HCT116 (cell line): ENCODE measurements around the gene NCBP3. TPM values are rescaled to one million over a fixed set of nuclear protein-coding genes. Genes with fewer than 3 reads are reported as not detected.

Experiments used
- ATAC-seq: fragments of 200-7000 bp; cut with Tn5 transposase; 2 replicates; pipeline ENCODE4 v1.9.1; 2020; ENCODE audit warnings: mild to moderate bottlenecking, moderate library complexity
- BruUV-seq: library from RNA; stranded (reverse); fragments of 400-500 nt; replicated peaks from 2 replicates; lab custom pipeline; 2021; lab: Mats Ljungman, UMichigan
- CTCF ChIA-PET: fragments of 300-600 bp; sonication (Branson Sonifier 250); formaldehyde crosslinking; loops from one replicate; lab custom pipeline; 2021; ENCODE audit warnings: antibody characterized with exemption; lab: Charles Lee
- POLR2A ChIA-PET: fragments of 300-600, 350-600 bp; sonication (Branson Sonifier 250); formaldehyde crosslinking; loops from one replicate; lab custom pipeline; 2021; ENCODE audit warnings: antibody characterized with exemption; lab: Charles Lee
- RAD21 ChIA-PET, 2 experiments: fragments of 300-600 bp; sonication (Branson Sonifier 250); formaldehyde crosslinking; loops; one replicate each; lab custom pipeline; 2023; ENCODE audit warnings: low total read pairs in 2 of 2; ENCODE audit not compliant: uncharacterized antibody in 2 of 2, unreplicated experiment in 2 of 2, low non-redundant PET in 1 of 2; lab: Charles Lee
- DNase-seq: peaks from one replicate; pipeline ENCODE4 v3.0.0-alpha.2; 2010; ENCODE audit warnings: low read depth, low spot score
- H2AFZ ChIP-seq: fragments of 200-600 bp; shearing (Covaris generic), sonication (generic); 2 replicates; pipeline ENCODE4 v1.6.1; 2017; ENCODE audit warnings: low read depth, mixed run types, mixed read lengths, antibody characterized with exemption, low read length; ENCODE audit not compliant: poor library complexity, severe bottlenecking
- H3K27ac ChIP-seq: 2 replicates; pipeline ENCODE4 v1.5.1; 2012; ENCODE audit warnings: low read depth, low read length
- H3K27me3 ChIP-seq: fragments of 200-600 bp; sonication (generic); 2 replicates; pipeline ENCODE4 v1.6.1; 2016; ENCODE audit warnings: mixed run types, low read length, mixed read lengths; ENCODE audit not compliant: insufficient read depth
- H3K36me3 ChIP-seq, 2 experiments: fragments of 200-500 bp in 1 of 2; fragments of 200-600 bp in 1 of 2; sonication (Bioruptor generic) in 1 of 2; sonication (generic) in 1 of 2; 2 replicates each; pipeline versions ENCODE4 v1.5.1 to v1.6.1; 2014 to 2016; ENCODE audit warnings: low read length in 2 of 2, inconsistent platforms in 1 of 2, mixed read lengths in 1 of 2, mixed run types in 1 of 2; ENCODE audit not compliant: insufficient read depth in 2 of 2, control insufficient read depth in 1 of 2
- H3K4me1 ChIP-seq, 2 experiments: fragments of 200-600 bp in 1 of 2; sonication (generic) in 1 of 2; 2 replicates each; pipeline versions ENCODE4 v1.5.1 to v1.6.1; 2012 to 2017; ENCODE audit warnings: low read length in 2 of 2, inconsistent platforms in 1 of 2, mild to moderate bottlenecking in 1 of 2, mixed read lengths in 1 of 2, mixed run types in 1 of 2, moderate library complexity in 1 of 2; ENCODE audit not compliant: insufficient read depth in 2 of 2, control insufficient read depth in 1 of 2
- H3K4me2 ChIP-seq: fragments of 200-600 bp; sonication (generic); 2 replicates; pipeline ENCODE4 v1.6.1; 2017; ENCODE audit warnings: mixed run types, low read length, mixed read lengths
- H3K4me3 ChIP-seq, 2 experiments: fragments of 200-600 bp in 1 of 2; sonication (generic) in 1 of 2; replicated peaks in 1 of 2; 2 replicates each; pipeline ENCODE4 v1.5.1; 2011 to 2016; ENCODE audit warnings: low read length in 2 of 2, control low read depth in 1 of 2, low read depth in 1 of 2, mild to moderate bottlenecking in 1 of 2, mixed read lengths in 1 of 2, mixed run types in 1 of 2
- H3K79me2 ChIP-seq: fragments of 200-600 bp; sonication (generic); 2 replicates; pipeline ENCODE4 v1.6.1; 2017; ENCODE audit warnings: mild to moderate bottlenecking, mixed run types, low read length, moderate library complexity, mixed read lengths; ENCODE audit not compliant: insufficient read depth
- H3K9ac ChIP-seq: fragments of 200-600 bp; sonication (generic); 2 replicates; pipeline ENCODE4 v1.6.1; 2016; ENCODE audit warnings: low read length, mixed read lengths
- H3K9me2 ChIP-seq: fragments of 200-600 bp; sonication (generic), shearing (Covaris generic); 2 replicates; pipeline ENCODE4 v1.6.1; 2017; ENCODE audit warnings: mixed run types, mild to moderate bottlenecking, moderate library complexity; ENCODE audit not compliant: insufficient read depth
- H3K9me3 ChIP-seq, 2 experiments: fragments of 200-500 bp in 1 of 2; fragments of 200-600 bp in 1 of 2; sonication (Bioruptor generic) in 1 of 2; sonication (generic) in 1 of 2; 2 replicates each; pipeline ENCODE4 v1.6.1; 2014 to 2017; ENCODE audit warnings: low read length in 2 of 2, mixed read lengths in 2 of 2, inconsistent platforms in 1 of 2, low read depth in 1 of 2, mild to moderate bottlenecking in 1 of 2, mixed run types in 1 of 2, moderate library complexity in 1 of 2; ENCODE audit not compliant: control insufficient read depth in 1 of 2, insufficient read depth in 1 of 2
- H4K20me1 ChIP-seq: fragments of 200-600 bp; sonication (generic), shearing (Covaris generic); 2 replicates; pipeline ENCODE4 v1.6.1; 2017; ENCODE audit warnings: mixed run types, mild to moderate bottlenecking, moderate library complexity; ENCODE audit not compliant: insufficient read depth
- CEBPB ChIP-seq: IDR thresholded peaks from 2 replicates; pipeline ENCODE4 v1.6.1; 2012; ENCODE audit warnings: low read depth
- EGR1 ChIP-seq: IDR thresholded peaks from 2 replicates; pipeline ENCODE4 v1.6.1; 2012; ENCODE audit warnings: low read depth
- ELF1 ChIP-seq: IDR thresholded peaks from 2 replicates; pipeline ENCODE4 v1.6.1; 2012; ENCODE audit warnings: low read depth, borderline replicate concordance
- EZH2 ChIP-seq: fragments of 200-600 bp; sonication (generic); IDR thresholded peaks from 2 replicates; pipeline ENCODE4 v1.6.1; 2017; ENCODE audit warnings: antibody characterized with exemption, mixed run types
- EZH2phosphoT487 ChIP-seq: fragments of 200-600 bp; IDR thresholded peaks from 2 replicates; pipeline ENCODE4 v1.6.1; 2018; ENCODE audit warnings: antibody characterized with exemption, borderline replicate concordance
- FOSL1 ChIP-seq: IDR thresholded peaks from 2 replicates; pipeline ENCODE4 v1.6.1; 2012; ENCODE audit warnings: low read depth
- JUND ChIP-seq: IDR thresholded peaks from 2 replicates; pipeline ENCODE4 v1.6.1; 2012
- POLR2A ChIP-seq: IDR thresholded peaks from 2 replicates; pipeline ENCODE4 v1.7.0; 2011; ENCODE audit warnings: borderline replicate concordance; ENCODE audit not compliant: insufficient read depth, insufficient read length; ENCODE audit errors: extremely low read depth
- POLR2AphosphoS5 ChIP-seq: IDR thresholded peaks from 2 replicates; pipeline ENCODE4 v1.6.1; 2011; ENCODE audit warnings: mild to moderate bottlenecking, low read depth, low read length, moderate library complexity
- RAD21 ChIP-seq: IDR thresholded peaks from 2 replicates; pipeline ENCODE4 v1.6.1; 2012; ENCODE audit warnings: low read depth, mild to moderate bottlenecking
- SP1 ChIP-seq: IDR thresholded peaks from 2 replicates; pipeline ENCODE4 v1.6.1; 2012; ENCODE audit warnings: low read depth
- SRF ChIP-seq: IDR thresholded peaks from 2 replicates; pipeline ENCODE4 v1.6.1; 2012; ENCODE audit warnings: low read depth
- YY1 ChIP-seq: IDR thresholded peaks from 2 replicates; pipeline ENCODE4 v1.6.1; 2011; ENCODE audit warnings: low read length, low read depth, moderate library complexity, mild to moderate bottlenecking; ENCODE audit not compliant: insufficient replicate concordance; ENCODE audit errors: extremely low read depth
- ZFX ChIP-seq: fragments of 450-650 bp; IDR thresholded peaks from 2 replicates; pipeline ENCODE4 v1.6.1; 2017
- ZNF274 ChIP-seq: fragments of 200-500 bp; sonication (Bioruptor generic); IDR thresholded peaks from 2 replicates; pipeline ENCODE4 v1.6.1; 2014; ENCODE audit warnings: mild to moderate bottlenecking, low read depth, low read length, inconsistent platforms
- intact Hi-C: fragments of 100-400 bp; cut with micrococcal nuclease; formaldehyde crosslinking; loops from 2 replicates; pipeline ENCODE4 v1.10.0; 2022
- total RNA-seq: library from RNA; stranded (reverse); gene quantifications from one replicate; pipeline ENCODE4 v1.2.1, GENCODE V29; 2021; ENCODE audit not compliant: unreplicated experiment
- TF ChIP-seq, protein P1 (sequence below), 3 experiments: fragments of 200-600 bp in 1 of 3; sonication (generic) in 1 of 3; IDR thresholded peaks in 2 of 3; conservative IDR thresholded peaks in 1 of 3; 2 replicates each; pipeline ENCODE4 v1.5.1; 2012 to 2017; ENCODE audit warnings: low read depth in 2 of 3, low read length in 2 of 3, antibody characterized with exemption in 1 of 3, borderline replicate concordance in 1 of 3, control low read depth in 1 of 3, mild to moderate bottlenecking in 1 of 3, mixed read lengths in 1 of 3, mixed run types in 1 of 3, moderate library complexity in 1 of 3; ENCODE audit not compliant: insufficient read depth in 1 of 3
- TF ChIP-seq, protein P2 (sequence below): IDR thresholded peaks from 2 replicates; pipeline ENCODE4 v1.6.1; 2011; ENCODE audit warnings: mild to moderate bottlenecking, low read length, moderate library complexity; ENCODE audit not compliant: insufficient replicate concordance; ENCODE audit errors: extremely low read depth
- TF ChIP-seq, protein P3 (sequence below): IDR thresholded peaks from 2 replicates; pipeline ENCODE4 v1.6.1; 2012
- TF ChIP-seq, protein P4 (sequence below): IDR thresholded peaks from 2 replicates; pipeline ENCODE4 v1.6.1; 2012

Gene NCBP3
- total RNA-seq, 1 experiment from 2014 or later = 46.5 TPM

DNA sequence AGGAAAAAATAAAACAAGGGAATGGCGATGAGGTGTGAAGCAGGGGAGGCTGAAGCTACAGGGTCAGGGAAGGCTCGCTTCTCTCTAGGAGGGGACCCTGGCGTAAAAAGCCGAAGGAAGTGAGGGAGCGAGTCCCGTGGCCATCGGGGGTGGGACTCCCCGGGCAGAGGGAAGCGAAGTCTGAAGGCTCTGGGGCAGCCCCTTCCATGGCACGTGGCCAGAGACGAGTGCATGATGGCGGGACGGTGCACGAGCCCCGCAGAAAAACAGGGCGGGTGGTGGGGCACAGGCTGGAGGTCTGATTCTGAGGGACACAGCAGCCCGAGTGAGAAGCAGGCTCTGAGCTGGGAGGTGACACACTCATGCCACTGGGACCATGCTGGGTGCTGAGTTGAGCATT is 21.1 kb upstream of the NCBP3 start (continued):
- TF ChIP-seq RAD21 (no peak), ELF1 (no peak)

DNA sequence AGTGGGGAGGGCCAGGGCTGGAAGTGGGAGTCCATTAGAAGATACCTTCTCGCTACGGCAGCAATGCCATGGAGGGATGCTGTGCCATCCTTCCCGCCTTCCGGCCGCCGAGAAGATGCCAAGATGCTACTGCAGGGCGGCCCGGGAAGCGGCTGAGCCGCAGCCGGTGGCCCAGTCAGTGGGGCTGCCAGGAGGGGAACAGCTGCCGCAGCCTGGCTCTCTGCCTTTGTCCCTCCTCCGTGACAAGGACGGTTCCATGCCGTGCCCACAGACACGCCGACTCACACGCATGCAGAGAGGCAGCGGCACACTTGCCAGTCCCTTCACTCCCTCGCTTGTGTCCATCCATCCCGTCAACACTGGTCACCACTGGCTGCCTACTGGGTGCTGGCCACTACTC is 20.2 kb upstream of the NCBP3 start:
- intact Hi-C loops = no loop called here
- Histone ChIP-seq H3K4me2 (no peak overlapping the region), H2AFZ (no peak overlapping the region), H3K27ac (no peak overlapping the region), H3K4me1 (no peaks in the 10 kb centered on the region), H3K9me3 (no peaks in the 10 kb centered on the region), H3K9ac (no peak overlapping the region), H3K4me3 (no peak overlapping the region), H3K36me3 (no peaks in the 10 kb centered on the region), H3K27me3 (no peaks in the 10 kb centered on the region), H3K79me2 (no peaks in the 10 kb centered on the region), H3K9me2 (no peaks in the 10 kb centered on the region), H4K20me1 (no peaks in the 10 kb centered on the region)
- CTCF ChIA-PET = no interaction called here
- no peak for ATAC-seq
- DNase-seq = no peak
- TF ChIP-seq, protein P1, sequence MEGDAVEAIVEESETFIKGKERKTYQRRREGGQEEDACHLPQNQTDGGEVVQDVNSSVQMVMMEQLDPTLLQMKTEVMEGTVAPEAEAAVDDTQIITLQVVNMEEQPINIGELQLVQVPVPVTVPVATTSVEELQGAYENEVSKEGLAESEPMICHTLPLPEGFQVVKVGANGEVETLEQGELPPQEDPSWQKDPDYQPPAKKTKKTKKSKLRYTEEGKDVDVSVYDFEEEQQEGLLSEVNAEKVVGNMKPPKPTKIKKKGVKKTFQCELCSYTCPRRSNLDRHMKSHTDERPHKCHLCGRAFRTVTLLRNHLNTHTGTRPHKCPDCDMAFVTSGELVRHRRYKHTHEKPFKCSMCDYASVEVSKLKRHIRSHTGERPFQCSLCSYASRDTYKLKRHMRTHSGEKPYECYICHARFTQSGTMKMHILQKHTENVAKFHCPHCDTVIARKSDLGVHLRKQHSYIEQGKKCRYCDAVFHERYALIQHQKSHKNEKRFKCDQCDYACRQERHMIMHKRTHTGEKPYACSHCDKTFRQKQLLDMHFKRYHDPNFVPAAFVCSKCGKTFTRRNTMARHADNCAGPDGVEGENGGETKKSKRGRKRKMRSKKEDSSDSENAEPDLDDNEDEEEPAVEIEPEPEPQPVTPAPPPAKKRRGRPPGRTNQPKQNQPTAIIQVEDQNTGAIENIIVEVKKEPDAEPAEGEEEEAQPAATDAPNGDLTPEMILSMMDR (IDR thresholded peaks at IDR 0.05 in 2 of 3, conservative IDR thresholded peaks at IDR 0.05 in 1 of 3; ENCODE audit: borderline replicate concordance in 1 of 3, insufficient read depth in 1 of 3, low read depth in 2 of 3, low read length in 2 of 3) = no peak
- TF ChIP-seq, protein P2, sequence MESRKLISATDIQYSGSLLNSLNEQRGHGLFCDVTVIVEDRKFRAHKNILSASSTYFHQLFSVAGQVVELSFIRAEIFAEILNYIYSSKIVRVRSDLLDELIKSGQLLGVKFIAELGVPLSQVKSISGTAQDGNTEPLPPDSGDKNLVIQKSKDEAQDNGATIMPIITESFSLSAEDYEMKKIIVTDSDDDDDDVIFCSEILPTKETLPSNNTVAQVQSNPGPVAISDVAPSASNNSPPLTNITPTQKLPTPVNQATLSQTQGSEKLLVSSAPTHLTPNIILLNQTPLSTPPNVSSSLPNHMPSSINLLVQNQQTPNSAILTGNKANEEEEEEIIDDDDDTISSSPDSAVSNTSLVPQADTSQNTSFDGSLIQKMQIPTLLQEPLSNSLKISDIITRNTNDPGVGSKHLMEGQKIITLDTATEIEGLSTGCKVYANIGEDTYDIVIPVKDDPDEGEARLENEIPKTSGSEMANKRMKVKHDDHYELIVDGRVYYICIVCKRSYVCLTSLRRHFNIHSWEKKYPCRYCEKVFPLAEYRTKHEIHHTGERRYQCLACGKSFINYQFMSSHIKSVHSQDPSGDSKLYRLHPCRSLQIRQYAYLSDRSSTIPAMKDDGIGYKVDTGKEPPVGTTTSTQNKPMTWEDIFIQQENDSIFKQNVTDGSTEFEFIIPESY = no peak
- TF ChIP-seq ELF1 = no peak
- TF ChIP-seq EGR1 = no peak
- TF ChIP-seq, protein P3, sequence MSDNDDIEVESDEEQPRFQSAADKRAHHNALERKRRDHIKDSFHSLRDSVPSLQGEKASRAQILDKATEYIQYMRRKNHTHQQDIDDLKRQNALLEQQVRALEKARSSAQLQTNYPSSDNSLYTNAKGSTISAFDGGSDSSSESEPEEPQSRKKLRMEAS = no peak
- TF ChIP-seq POLR2A = no peak
- no peak for TF ChIP-seq POLR2AphosphoS5
- TF ChIP-seq ZNF274 = no peak
- no peak for TF ChIP-seq RAD21
- no peak for TF ChIP-seq SRF
- TF ChIP-seq, protein P4, sequence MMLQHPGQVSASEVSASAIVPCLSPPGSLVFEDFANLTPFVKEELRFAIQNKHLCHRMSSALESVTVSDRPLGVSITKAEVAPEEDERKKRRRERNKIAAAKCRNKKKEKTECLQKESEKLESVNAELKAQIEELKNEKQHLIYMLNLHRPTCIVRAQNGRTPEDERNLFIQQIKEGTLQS = no peak
- no peak for TF ChIP-seq JUND
- TF ChIP-seq EZH2phosphoT487 = no peak
- no peak for TF ChIP-seq SP1
- TF ChIP-seq EZH2 = no peak
- no peak for TF ChIP-seq CEBPB
- TF ChIP-seq FOSL1 = no peak
- no peak for TF ChIP-seq YY1
- TF ChIP-seq ZFX = no peak
- POLR2A ChIA-PET = no interaction called here
- RAD21 ChIA-PET = no interaction called here
- no TSS peak for BruUV-seq
